ENCODE data around the gene NHERF2. TPM values are rescaled to one million over a fixed set of nuclear protein-coding genes. Genes with fewer than 3 reads are reported as not detected.
A peak's percentile ranks its signal among the peaks of the same experiment; 100 is the strongest.

NHERF2 gene
- total and polyA plus RNA-seq, 9 of the 15 experiments (the other 6 are each of a cell fraction or from before 2014, with no cell fraction given), result 0.15 to 42.0 (median 12.5) TPM

DNA sequence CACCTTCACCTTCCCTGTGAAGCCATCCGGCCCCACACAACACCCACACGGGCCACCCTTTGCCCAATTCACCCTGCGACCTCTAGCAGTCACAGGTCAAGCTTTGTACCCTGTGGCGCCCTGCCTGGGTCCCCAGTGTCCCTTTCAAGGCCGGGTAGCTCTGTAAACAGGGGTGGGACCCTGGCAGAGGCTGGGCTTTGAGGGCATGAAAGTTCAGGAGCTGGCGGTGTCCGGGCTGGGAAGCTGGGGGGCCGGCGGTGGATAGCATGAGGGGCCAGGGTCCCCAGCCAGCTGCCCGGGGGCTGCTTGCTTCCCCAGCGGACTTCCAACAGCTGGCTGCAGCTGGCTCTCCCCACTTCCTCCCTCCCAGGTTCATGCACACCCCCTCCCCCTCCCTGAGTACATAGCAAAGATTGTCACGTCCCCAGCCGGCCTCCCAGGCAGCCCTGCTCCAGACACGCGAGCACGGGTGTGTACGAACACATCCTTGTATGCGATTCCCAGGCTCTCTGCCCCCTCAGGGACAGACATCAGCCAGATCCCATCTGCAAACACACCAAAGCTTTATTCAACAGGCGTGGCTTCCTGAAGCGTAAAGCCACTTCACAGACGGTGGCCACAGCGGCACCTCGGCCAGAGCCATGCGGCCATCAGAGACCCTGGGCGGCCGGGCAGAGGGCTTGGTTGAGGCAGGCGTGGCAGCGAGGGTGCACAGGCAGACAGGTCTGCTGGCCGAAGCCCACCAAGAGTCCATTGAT is 12.8 kb downstream of the NHERF2 start (continued):
- TF ChIP-seq, protein P1, sequence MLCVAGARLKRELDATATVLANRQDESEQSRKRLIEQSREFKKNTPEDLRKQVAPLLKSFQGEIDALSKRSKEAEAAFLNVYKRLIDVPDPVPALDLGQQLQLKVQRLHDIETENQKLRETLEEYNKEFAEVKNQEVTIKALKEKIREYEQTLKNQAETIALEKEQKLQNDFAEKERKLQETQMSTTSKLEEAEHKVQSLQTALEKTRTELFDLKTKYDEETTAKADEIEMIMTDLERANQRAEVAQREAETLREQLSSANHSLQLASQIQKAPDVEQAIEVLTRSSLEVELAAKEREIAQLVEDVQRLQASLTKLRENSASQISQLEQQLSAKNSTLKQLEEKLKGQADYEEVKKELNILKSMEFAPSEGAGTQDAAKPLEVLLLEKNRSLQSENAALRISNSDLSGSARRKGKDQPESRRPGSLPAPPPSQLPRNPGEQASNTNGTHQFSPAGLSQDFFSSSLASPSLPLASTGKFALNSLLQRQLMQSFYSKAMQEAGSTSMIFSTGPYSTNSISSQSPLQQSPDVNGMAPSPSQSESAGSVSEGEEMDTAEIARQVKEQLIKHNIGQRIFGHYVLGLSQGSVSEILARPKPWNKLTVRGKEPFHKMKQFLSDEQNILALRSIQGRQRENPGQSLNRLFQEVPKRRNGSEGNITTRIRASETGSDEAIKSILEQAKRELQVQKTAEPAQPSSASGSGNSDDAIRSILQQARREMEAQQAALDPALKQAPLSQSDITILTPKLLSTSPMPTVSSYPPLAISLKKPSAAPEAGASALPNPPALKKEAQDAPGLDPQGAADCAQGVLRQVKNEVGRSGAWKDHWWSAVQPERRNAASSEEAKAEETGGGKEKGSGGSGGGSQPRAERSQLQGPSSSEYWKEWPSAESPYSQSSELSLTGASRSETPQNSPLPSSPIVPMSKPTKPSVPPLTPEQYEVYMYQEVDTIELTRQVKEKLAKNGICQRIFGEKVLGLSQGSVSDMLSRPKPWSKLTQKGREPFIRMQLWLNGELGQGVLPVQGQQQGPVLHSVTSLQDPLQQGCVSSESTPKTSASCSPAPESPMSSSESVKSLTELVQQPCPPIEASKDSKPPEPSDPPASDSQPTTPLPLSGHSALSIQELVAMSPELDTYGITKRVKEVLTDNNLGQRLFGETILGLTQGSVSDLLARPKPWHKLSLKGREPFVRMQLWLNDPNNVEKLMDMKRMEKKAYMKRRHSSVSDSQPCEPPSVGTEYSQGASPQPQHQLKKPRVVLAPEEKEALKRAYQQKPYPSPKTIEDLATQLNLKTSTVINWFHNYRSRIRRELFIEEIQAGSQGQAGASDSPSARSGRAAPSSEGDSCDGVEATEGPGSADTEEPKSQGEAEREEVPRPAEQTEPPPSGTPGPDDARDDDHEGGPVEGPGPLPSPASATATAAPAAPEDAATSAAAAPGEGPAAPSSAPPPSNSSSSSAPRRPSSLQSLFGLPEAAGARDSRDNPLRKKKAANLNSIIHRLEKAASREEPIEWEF (CRISPR knock-in tag; IDR thresholded peaks at IDR 0.05), result no peak
- TF ChIP-seq SUPT5H (IDR thresholded peaks at IDR 0.05) (no peak), ZNF41 (CRISPR knock-in tag; conservative IDR thresholded peaks at IDR 0.05) (no peak), MBD2 (IDR thresholded peaks at IDR 0.05; ENCODE audit: borderline replicate concordance, low read depth) (0 out of 2 replicates have a peak, but pooled peaks have one; percentile 12), ZNF217 (CRISPR knock-in tag; IDR thresholded peaks at IDR 0.05) (no peak), RAD51 (IDR thresholded peaks at IDR 0.05; ENCODE audit: borderline replicate concordance, low read depth) (no peak), SPI1 (IDR thresholded peaks at IDR 0.05; ENCODE audit: borderline replicate concordance, low read depth, low read length) (peak; percentile 82)

Measured in K562 (cell line).